Neutrophil (primary cell): Measurements from ENCODE around the gene SESTD1.

Experiments
- H3K27ac ChIP-seq: fragments of 200-600 bp; sonication (generic); 2 replicates; pipeline ENCODE4 v1.5.1; 2016; ENCODE audit warnings: mild to moderate bottlenecking, moderate library complexity
- H3K27me3 ChIP-seq: fragments of 200-600 bp; sonication (generic); 2 replicates; pipeline ENCODE4 v1.6.0; 2016; ENCODE audit warnings: mild to moderate bottlenecking
- H3K36me3 ChIP-seq: fragments of 200-600 bp; sonication (generic); 2 replicates; pipeline ENCODE4 v1.5.1; 2017
- H3K4me1 ChIP-seq, 2 experiments: fragments of 200-600 bp in 1 of 2; sonication (generic) in 1 of 2; 1 replicate in 1 of 2; 2 replicates in 1 of 2; pipeline versions ENCODE4 v1.5.1 to v1.6.1; 2013 to 2016; ENCODE audit warnings: low read depth in 1 of 2, low read length in 1 of 2, mild to moderate bottlenecking in 1 of 2, moderate library complexity in 1 of 2; ENCODE audit not compliant: control insufficient read depth in 1 of 2, insufficient read depth in 1 of 2
- H3K4me3 ChIP-seq, 2 experiments: fragments of 200-600 bp in 1 of 2; sonication (generic) in 1 of 2; 1 replicate in 1 of 2; 2 replicates in 1 of 2; pipeline ENCODE4 v1.5.1; 2013 to 2016; ENCODE audit warnings: low read depth in 1 of 2, low read length in 1 of 2, mild to moderate bottlenecking in 1 of 2, moderate library complexity in 1 of 2
- H3K9me3 ChIP-seq: fragments of 200-600 bp; sonication (generic); 2 replicates; pipeline ENCODE4 v1.5.1; 2016
- TF ChIP-seq, protein P1 (sequence below): fragments of 200-600 bp; sonication (generic); IDR thresholded peaks from 2 replicates; pipeline ENCODE4 v1.5.1; 2016; ENCODE audit warnings: antibody characterized with exemption

Gene SESTD1

DNA sequence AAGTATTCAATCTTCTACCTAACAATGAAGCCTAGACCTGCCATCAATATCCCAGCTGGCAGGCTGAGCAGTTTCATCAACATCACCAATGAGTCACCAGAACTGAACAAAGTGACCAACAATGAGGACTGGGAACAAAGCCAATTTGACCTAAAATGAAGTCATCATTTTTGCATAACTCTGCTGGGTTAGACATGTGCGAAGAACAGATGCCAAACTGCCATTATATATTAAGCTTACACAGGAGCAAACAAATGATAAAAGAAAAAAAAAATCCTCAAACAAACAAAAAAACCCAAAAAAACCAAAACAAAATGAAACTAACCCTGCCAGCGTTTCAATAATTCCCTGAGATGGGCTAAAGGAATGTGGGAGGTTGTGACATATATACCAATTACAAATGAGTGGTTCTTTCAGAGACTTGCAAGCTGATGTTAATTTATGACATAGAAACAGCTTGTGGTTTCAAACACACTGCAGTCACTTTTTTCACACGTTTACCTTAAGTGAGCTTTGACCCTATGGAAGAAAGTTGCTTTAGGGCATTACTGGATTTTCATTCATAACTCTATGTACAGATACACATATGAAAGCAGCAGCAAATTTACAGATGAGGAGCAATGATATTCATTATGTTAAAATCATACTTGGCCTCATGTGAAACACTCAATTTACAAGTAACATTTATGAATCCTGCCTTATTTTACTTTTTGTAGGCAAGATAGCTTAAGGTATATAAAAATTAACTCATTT, 157.8 kb downstream of the SESTD1 start:
- Histone ChIP-seq H3K4me3 (no peak overlapping the region), H3K9me3 (no peaks in the 10 kb centered on the region), H3K4me1 (no peaks in the 10 kb centered on the region), H3K36me3 (peaks cover 35% of the 10 kb centered on the region), H3K27ac (no peak overlapping the region), H3K27me3 (no peaks in the 10 kb centered on the region)
- TF ChIP-seq, protein P1, sequence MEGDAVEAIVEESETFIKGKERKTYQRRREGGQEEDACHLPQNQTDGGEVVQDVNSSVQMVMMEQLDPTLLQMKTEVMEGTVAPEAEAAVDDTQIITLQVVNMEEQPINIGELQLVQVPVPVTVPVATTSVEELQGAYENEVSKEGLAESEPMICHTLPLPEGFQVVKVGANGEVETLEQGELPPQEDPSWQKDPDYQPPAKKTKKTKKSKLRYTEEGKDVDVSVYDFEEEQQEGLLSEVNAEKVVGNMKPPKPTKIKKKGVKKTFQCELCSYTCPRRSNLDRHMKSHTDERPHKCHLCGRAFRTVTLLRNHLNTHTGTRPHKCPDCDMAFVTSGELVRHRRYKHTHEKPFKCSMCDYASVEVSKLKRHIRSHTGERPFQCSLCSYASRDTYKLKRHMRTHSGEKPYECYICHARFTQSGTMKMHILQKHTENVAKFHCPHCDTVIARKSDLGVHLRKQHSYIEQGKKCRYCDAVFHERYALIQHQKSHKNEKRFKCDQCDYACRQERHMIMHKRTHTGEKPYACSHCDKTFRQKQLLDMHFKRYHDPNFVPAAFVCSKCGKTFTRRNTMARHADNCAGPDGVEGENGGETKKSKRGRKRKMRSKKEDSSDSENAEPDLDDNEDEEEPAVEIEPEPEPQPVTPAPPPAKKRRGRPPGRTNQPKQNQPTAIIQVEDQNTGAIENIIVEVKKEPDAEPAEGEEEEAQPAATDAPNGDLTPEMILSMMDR: no peak

DNA sequence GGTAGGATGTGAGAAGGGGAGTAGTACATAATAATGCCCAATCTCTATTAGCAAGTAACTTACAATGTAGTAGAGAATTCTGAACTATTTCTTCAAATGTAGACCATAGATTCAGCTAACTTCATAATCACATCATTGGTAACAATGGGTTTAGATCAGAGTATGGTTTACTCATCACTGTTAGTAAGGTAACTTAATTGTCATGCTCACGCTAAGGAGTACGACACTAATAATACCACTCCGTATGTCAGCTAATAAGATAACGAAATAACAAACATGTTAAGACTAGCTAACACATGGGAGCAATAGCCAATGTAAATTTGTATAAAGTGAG, 158.3 kb downstream of the SESTD1 start:
- Histone ChIP-seq H3K4me3 (no peak overlapping the region), H3K4me1 (no peaks in the 10 kb centered on the region), H3K36me3 (peaks cover 32% of the 10 kb centered on the region), H3K27ac (no peak overlapping the region), H3K9me3 (no peaks in the 10 kb centered on the region), H3K27me3 (no peaks in the 10 kb centered on the region)
- TF ChIP-seq, protein P1: no peak

DNA sequence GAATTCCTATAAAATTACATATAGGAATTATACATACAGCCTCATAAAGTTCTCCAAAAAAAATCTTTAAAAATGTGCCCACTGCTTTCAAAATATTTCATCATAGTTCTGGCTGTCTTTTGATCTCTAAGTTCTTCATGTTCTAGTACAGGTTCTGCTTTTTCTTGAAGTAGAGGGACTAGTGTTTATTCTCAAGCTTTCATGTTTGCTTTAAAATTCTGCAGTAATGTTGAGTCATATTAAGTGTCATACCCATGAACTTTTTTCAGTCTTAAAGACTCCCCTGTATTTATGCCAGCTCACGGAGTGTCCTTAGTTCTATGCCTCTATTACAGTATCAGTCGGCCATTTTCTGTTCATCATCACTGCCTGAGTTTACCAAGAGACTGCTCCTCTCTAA, 159.9 kb downstream of the SESTD1 start:
- peaks cover 24% of the 10 kb centered on the region for H3K36me3 ChIP-seq
- no peak overlapping the region for H3K27ac ChIP-seq
- no peaks in the 10 kb centered on the region for H3K4me1 ChIP-seq
- TF ChIP-seq, protein P1: no peak
- H3K4me3 ChIP-seq: no peak overlapping the region
- H3K27me3 ChIP-seq: no peaks in the 10 kb centered on the region
- H3K9me3 ChIP-seq: no peaks in the 10 kb centered on the region

DNA sequence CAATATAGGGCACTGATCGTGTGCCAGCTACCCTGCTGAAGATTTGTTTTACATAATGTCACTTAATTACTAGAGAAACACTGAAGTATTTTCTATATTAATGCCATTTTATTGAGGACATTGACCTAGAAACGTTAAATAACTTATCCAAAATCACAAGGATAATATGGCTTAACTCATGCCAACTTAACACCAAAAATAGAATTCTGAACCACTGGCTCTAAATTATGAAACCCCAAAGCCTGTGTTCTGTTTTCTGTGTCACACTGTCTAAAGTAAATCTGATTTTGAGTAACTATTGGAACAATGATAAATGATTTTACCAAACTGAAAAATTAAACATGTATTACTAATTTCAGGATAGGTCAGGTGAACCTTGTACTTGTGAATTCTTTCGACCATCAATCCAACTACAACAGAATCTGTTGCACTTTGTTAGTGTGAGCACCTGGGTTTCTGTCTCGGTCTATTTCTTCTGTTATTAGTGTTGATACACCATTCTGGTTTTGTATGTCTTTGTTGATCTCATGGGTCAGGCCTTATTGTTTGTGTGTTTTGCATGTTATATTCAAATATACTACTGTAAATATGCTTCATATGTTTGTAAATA, 166.4 kb downstream of the SESTD1 start:
- TF ChIP-seq, protein P1: no peak
- no peaks in the 10 kb centered on the region for H3K9me3 ChIP-seq
- no peaks in the 10 kb centered on the region for H3K27me3 ChIP-seq
- H3K4me3 ChIP-seq: no peak overlapping the region
- H3K36me3 ChIP-seq: no peaks in the 10 kb centered on the region
- H3K4me1 ChIP-seq: peaks cover 11 to 12% of the 10 kb centered on the region in 2 experiments
- H3K27ac ChIP-seq: no peak overlapping the region

DNA sequence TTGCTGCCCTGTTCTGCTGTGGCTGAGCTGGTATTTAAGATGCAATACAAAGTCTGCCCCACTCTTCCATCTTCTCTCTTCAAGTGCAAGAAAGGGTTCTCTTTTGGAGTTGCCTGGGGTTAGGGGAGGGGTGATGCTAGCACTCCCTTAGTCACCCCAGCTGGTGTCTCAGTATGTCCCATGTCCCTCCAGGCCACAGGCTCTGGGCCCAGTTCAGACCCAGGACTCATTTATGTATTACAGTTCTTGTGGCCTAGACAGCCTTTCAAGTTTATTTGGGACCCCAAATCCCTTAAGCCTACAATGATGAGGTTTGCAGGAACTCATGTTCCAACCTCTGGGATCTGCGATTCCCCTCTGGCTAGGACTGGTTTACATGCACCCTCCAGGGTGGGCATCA, 167.5 kb downstream of the SESTD1 start:
- H3K27ac ChIP-seq: no peak overlapping the region
- H3K4me1 ChIP-seq: peaks cover 11 to 12% of the 10 kb centered on the region in 2 experiments
- TF ChIP-seq, protein P1: no peak
- H3K27me3 ChIP-seq: no peaks in the 10 kb centered on the region
- no peaks in the 10 kb centered on the region for H3K9me3 ChIP-seq
- H3K4me3 ChIP-seq: no peak overlapping the region
- no peaks in the 10 kb centered on the region for H3K36me3 ChIP-seq
